NCI-H2196 (cell line): Measurements from ENCODE around the gene POU2AF3.
A peak's percentile ranks its signal among the peaks of the same experiment; 100 is the strongest.

Experiments
- DNase-seq: peaks from one replicate; lab custom pipeline; 2025; ENCODE audit not compliant: unreplicated experiment; lab: John Stamatoyannopoulos, UW

POU2AF3 gene

GRCh38 chr11:111327908-111328624 is 29.7 kb downstream of the POU2AF3 start:
- DNase-seq = peak; percentile 54

- DNase-seq = peak; percentile 29
Measured at GRCh38 chr11:111329306-111330204, 31.2 kb downstream of the POU2AF3 start.

- DNase-seq = no peak
Measured at GRCh38 chr11:111330234-111330893, 32.0 kb downstream of the POU2AF3 start.

- no peak for DNase-seq
Measured at GRCh38 chr11:111331711-111332479, 33.5 kb downstream of the POU2AF3 start.

GRCh38 chr11:111334532-111335502 is 36.5 kb downstream of the POU2AF3 start:
- peak; percentile 75 for DNase-seq

- no peak for DNase-seq
Measured at GRCh38 chr11:111335549-111335948, 37.2 kb downstream of the POU2AF3 start.

GRCh38 chr11:111336062-111336461 is 37.7 kb downstream of the POU2AF3 start:
- DNase-seq = no peak

- DNase-seq = no peak
Measured at GRCh38 chr11:111336582-111337256, 38.4 kb downstream of the POU2AF3 start.

GRCh38 chr11:111339758-111340388 is 41.5 kb downstream of the POU2AF3 start:
- no peak for DNase-seq

GRCh38 chr11:111342329-111342728 is 44.0 kb downstream of the POU2AF3 start:
- no peak for DNase-seq

GRCh38 chr11:111344032-111344431 is 45.7 kb downstream of the POU2AF3 start:
- no peak for DNase-seq

GRCh38 chr11:111347002-111347722 is 48.8 kb downstream of the POU2AF3 start:
- DNase-seq = no peak

GRCh38 chr11:111347723-111348115 is 49.4 kb downstream of the POU2AF3 start:
- no peak for DNase-seq

GRCh38 chr11:111348147-111348546 is 49.8 kb downstream of the POU2AF3 start:
- no peak for DNase-seq

GRCh38 chr11:111349191-111349695 is 50.9 kb downstream of the POU2AF3 start:
- no peak for DNase-seq

GRCh38 chr11:111350811-111351210 is 52.5 kb downstream of the POU2AF3 start:
- DNase-seq = no peak

- DNase-seq = no peak
Measured at GRCh38 chr11:111351374-111352055, 53.2 kb downstream of the POU2AF3 start.
